H1 (cell line): ENCODE measurements around the gene FABP6. TPM values are rescaled to one million over a fixed set of nuclear protein-coding genes. Genes with fewer than 3 reads are reported as not detected.

Experiments
- CTCF ChIA-PET: fragments of 300-600 bp; sonication (Branson Sonifier 250); formaldehyde crosslinking; loops from one replicate; lab custom pipeline; 2021; ENCODE audit not compliant: partially characterized antibody; lab: Charles Lee
- POLR2A ChIA-PET: fragments of 300-600 bp; sonication (Branson Sonifier 250); formaldehyde crosslinking; loops from one replicate; lab custom pipeline; 2021; ENCODE audit warnings: inconsistent platforms; ENCODE audit not compliant: partially characterized antibody; lab: Charles Lee
- DNase-seq, 2 experiments: peaks; one replicate each; pipeline versions ENCODE4 v3.0.0 to v3.0.0-alpha.2; 2010 to 2022; ENCODE audit warnings: low spot score in 2 of 2, low read depth in 1 of 2, mixed read lengths in 1 of 2
- FAIRE-seq: peaks from 2 replicates; lab custom pipeline; 2011; peaks lifted over from hg19 to GRCh38; lab: Jason Lieb, UNC
- H2AFZ ChIP-seq: 2 replicates; pipeline ENCODE4 v1.8.1; 2012; ENCODE audit warnings: low read length, inconsistent platforms
- H2AK5ac ChIP-seq: 2 replicates; pipeline ENCODE4 v1.6.1; 2013; ENCODE audit warnings: low read depth, low read length
- H2BK120ac ChIP-seq: replicated peaks from 2 replicates; pipeline ENCODE3; 2013; ENCODE audit warnings: low read depth, low read length, inconsistent platforms
- H2BK12ac ChIP-seq: 2 replicates; pipeline ENCODE4 v1.6.1; 2013; ENCODE audit warnings: low read depth, low read length
- H2BK15ac ChIP-seq: 2 replicates; pipeline ENCODE4 v1.6.1; 2013; ENCODE audit warnings: low read length
- H2BK20ac ChIP-seq: 2 replicates; pipeline ENCODE4 v1.6.1; 2013; ENCODE audit warnings: low read length
- H2BK5ac ChIP-seq: 2 replicates; pipeline ENCODE4 v1.6.1; 2013; ENCODE audit warnings: low read depth, low read length
- H3K14ac ChIP-seq: 2 replicates; pipeline ENCODE4 v1.6.1; 2013; ENCODE audit warnings: inconsistent platforms; ENCODE audit not compliant: insufficient read length
- H3K18ac ChIP-seq: 2 replicates; pipeline ENCODE4 v1.6.1; 2013; ENCODE audit warnings: low read length; ENCODE audit errors: extremely low read depth
- H3K23ac ChIP-seq: 2 replicates; pipeline ENCODE4 v1.6.1; 2013; ENCODE audit warnings: inconsistent platforms; ENCODE audit not compliant: insufficient read length
- H3K23me2 ChIP-seq: 2 replicates; pipeline ENCODE4 v1.6.1; 2013; ENCODE audit warnings: low read depth, low read length
- H3K27ac ChIP-seq: 2 replicates; pipeline ENCODE4 v1.6.1; 2011; ENCODE audit warnings: low read depth, low read length, inconsistent platforms
- H3K27me3 ChIP-seq, 4 experiments: replicated peaks in 1 of 4; 1 replicate in 1 of 4; 2 replicates in 3 of 4; pipeline versions ENCODE4 v1.6.1 to v1.8.1; 2011 to 2013; ENCODE audit warnings: low read length in 3 of 4, mild to moderate bottlenecking in 3 of 4, inconsistent platforms in 2 of 4, mixed read lengths in 2 of 4, moderate library complexity in 1 of 4; ENCODE audit not compliant: control insufficient read depth in 3 of 4, insufficient read depth in 3 of 4; ENCODE audit errors: extremely low read depth in 1 of 4
- H3K36me3 ChIP-seq, 4 experiments: 2 replicates each; pipeline versions ENCODE4 v1.6.1 to v1.8.1; 2011 to 2013; ENCODE audit warnings: mild to moderate bottlenecking in 4 of 4, low read length in 3 of 4, moderate library complexity in 2 of 4, control low read depth in 1 of 4, inconsistent platforms in 1 of 4; ENCODE audit not compliant: insufficient read depth in 4 of 4, control insufficient read depth in 2 of 4
- H3K4ac ChIP-seq: replicated peaks from 2 replicates; pipeline ENCODE3; 2013; ENCODE audit warnings: low read length, low read depth, mixed read lengths, inconsistent platforms; ENCODE audit not compliant: insufficient read length
- H3K4me1 ChIP-seq, 4 experiments: replicated peaks in 1 of 4; 1 replicate in 1 of 4; 2 replicates in 3 of 4; pipeline versions ENCODE4 v1.6.1 to v1.8.1; 2011 to 2013; ENCODE audit warnings: low read length in 3 of 4, inconsistent platforms in 2 of 4, mixed read lengths in 1 of 4; ENCODE audit not compliant: insufficient read depth in 4 of 4, control insufficient read depth in 3 of 4
- H3K4me2 ChIP-seq, 2 experiments: 2 replicates each; pipeline versions ENCODE4 v1.6.1 to v1.8.1; 2011 to 2013; ENCODE audit warnings: low read depth in 2 of 2, low read length in 2 of 2, control low read depth in 1 of 2, inconsistent platforms in 1 of 2, mild to moderate bottlenecking in 1 of 2; ENCODE audit not compliant: insufficient read depth in 1 of 2
- H3K4me3 ChIP-seq, 4 experiments: fragments of 200-600, 300-600 bp in 1 of 4; sonication (generic), shearing (Covaris generic), sonication (Bioruptor Twin) in 1 of 4; 2 replicates each; pipeline versions ENCODE4 v1.5.1 to v1.8.1; 2011 to 2016; ENCODE audit warnings: low read length in 4 of 4, low read depth in 3 of 4, control low read depth in 2 of 4, inconsistent platforms in 2 of 4, mild to moderate bottlenecking in 2 of 4, mixed read lengths in 1 of 4, moderate library complexity in 1 of 4; ENCODE audit not compliant: insufficient read depth in 2 of 4; ENCODE audit errors: extremely low read depth in 1 of 4
- H3K56ac ChIP-seq: replicated peaks from 2 replicates; pipeline ENCODE3; 2013; ENCODE audit warnings: low read depth, mild to moderate bottlenecking, mixed read lengths, low read length, inconsistent platforms; ENCODE audit not compliant: insufficient read length
- H3K79me1 ChIP-seq: 2 replicates; pipeline ENCODE4 v1.6.1; 2013; ENCODE audit warnings: low read depth, low read length, control low read depth
- H3K79me2 ChIP-seq, 2 experiments: 2 replicates each; pipeline versions ENCODE4 v1.6.1 to v1.8.1; 2012 to 2013; ENCODE audit warnings: low read length in 2 of 2, mild to moderate bottlenecking in 2 of 2, inconsistent platforms in 1 of 2; ENCODE audit not compliant: insufficient read depth in 2 of 2, control insufficient read depth in 1 of 2
- H3K9ac ChIP-seq, 4 experiments: replicated peaks in 1 of 4; 1 replicate in 1 of 4; 2 replicates in 3 of 4; pipeline versions ENCODE4 v1.6.1 to v1.8.1; 2011 to 2013; ENCODE audit warnings: low read depth in 3 of 4, low read length in 3 of 4, control low read depth in 2 of 4, mild to moderate bottlenecking in 2 of 4, moderate library complexity in 2 of 4, inconsistent platforms in 1 of 4; ENCODE audit errors: extremely low read depth in 1 of 4
- H3K9me3 ChIP-seq, 2 experiments: 2 replicates each; pipeline versions ENCODE4 v1.6.1 to v1.8.1; 2012 to 2013; ENCODE audit warnings: mild to moderate bottlenecking in 2 of 2, moderate library complexity in 2 of 2, control low read depth in 1 of 2, inconsistent platforms in 1 of 2, low read depth in 1 of 2, low read length in 1 of 2, mixed read lengths in 1 of 2; ENCODE audit not compliant: insufficient read depth in 2 of 2
- H4K20me1 ChIP-seq, 2 experiments: replicated peaks in 1 of 2; 2 replicates each; pipeline versions ENCODE3 to v1.8.1; 2011 to 2013; ENCODE audit warnings: inconsistent platforms in 2 of 2, low read length in 2 of 2, mild to moderate bottlenecking in 1 of 2; ENCODE audit not compliant: insufficient read depth in 2 of 2, control insufficient read depth in 1 of 2
- H4K5ac ChIP-seq: 2 replicates; pipeline ENCODE4 v1.6.1; 2013; ENCODE audit warnings: low read length, low read depth, mixed read lengths, inconsistent platforms; ENCODE audit not compliant: insufficient read length
- H4K8ac ChIP-seq: 2 replicates; pipeline ENCODE4 v1.8.0; 2013; ENCODE audit warnings: mild to moderate bottlenecking, moderate library complexity, low read length, inconsistent platforms; ENCODE audit not compliant: insufficient read depth; ENCODE audit errors: extremely low read depth
- H4K91ac ChIP-seq: replicated peaks from 2 replicates; pipeline ENCODE3; 2013; ENCODE audit warnings: low read length, mixed read lengths, inconsistent platforms; ENCODE audit not compliant: insufficient read length
- CHD1 ChIP-seq: IDR thresholded peaks from 2 replicates; pipeline ENCODE4 v1.6.1; 2012; ENCODE audit warnings: low read depth, low read length, improper control_type of control experiment
- E2F6 ChIP-seq: IDR thresholded peaks from 2 replicates; pipeline ENCODE4 v1.6.1; 2012; ENCODE audit warnings: inconsistent platforms
- EP300 ChIP-seq, 2 experiments: IDR thresholded peaks; 1 replicate in 1 of 2; 2 replicates in 1 of 2; pipeline ENCODE4 v1.6.1; 2011 to 2012; ENCODE audit warnings: low read depth in 2 of 2, low read length in 2 of 2, mild to moderate bottlenecking in 2 of 2, borderline replicate concordance in 1 of 2, inconsistent platforms in 1 of 2, moderate library complexity in 1 of 2
- POLR2AphosphoS5 ChIP-seq: IDR thresholded peaks from 2 replicates; pipeline ENCODE4 v1.6.1; 2011; ENCODE audit warnings: low read depth, low read length
- SIN3A ChIP-seq, 2 experiments: IDR thresholded peaks in 1 of 2; conservative IDR thresholded peaks in 1 of 2; 2 replicates each; pipeline ENCODE4 v1.6.1; 2011 to 2012; ENCODE audit warnings: low read length in 2 of 2, improper control_type of control experiment in 1 of 2, low read depth in 1 of 2, mild to moderate bottlenecking in 1 of 2
- TAF1 ChIP-seq: IDR thresholded peaks from 2 replicates; pipeline ENCODE4 v1.6.1; 2011; ENCODE audit warnings: mild to moderate bottlenecking, low read depth, low read length
- WGBS, 2 experiments: shearing (Covaris generic) in 1 of 2; methylation state at CpG; one replicate each; pipeline versions ENCODE4 v1.1.6 to v1.1.7; 2013 to 2015; ENCODE audit warnings: low lambda C conversion rate in 2 of 2, mixed read lengths in 2 of 2, inconsistent platforms in 1 of 2, low coverage in 1 of 2, missing lambda C conversion rate in 1 of 2; ENCODE audit not compliant: insufficient replicate concordance in 2 of 2, insufficient coverage in 1 of 2, insufficient read length in 1 of 2; ENCODE audit errors: extremely low coverage in 1 of 2, missing lambda C conversion rate in 1 of 2; 5-methylcytosine and 5-hydroxymethylcytosine counted together
- polyA plus RNA-seq, 7 experiments: library from polyadenylated mRNA; depleted of rRNA in 3 of 7; stranded (reverse) in 5 of 7; unstranded in 2 of 7; fragments of >200 nt in 5 of 7; fragments of 200-250 nt in 2 of 7; gene quantifications; 1 replicate in 5 of 7; 2 replicates in 1 of 7; 4 replicates in 1 of 7; pipeline versions ENCODE4 v1.2.1 to v1.2.3, GENCODE V29; 2011 to 2013; ENCODE audit warnings: missing spikeins in 2 of 7, mixed read lengths in 2 of 7
- total RNA-seq: library from RNA; stranded (reverse); fragmentation: NEBNext Ultra II Directional; extraction: Animal tissue kit (Norgen Biotek cat#: 25700); gene quantifications from 2 replicates; pipeline ENCODE4 v1.2.1, GENCODE V29; 2021
- TF ChIP-seq, protein P1 (sequence below): IDR thresholded peaks from 2 replicates; pipeline ENCODE4 v1.6.1; 2011; ENCODE audit warnings: low read depth, mild to moderate bottlenecking, low read length; ENCODE audit not compliant: insufficient read depth
- TF ChIP-seq, protein P2 (sequence below): IDR thresholded peaks from 2 replicates; pipeline ENCODE4 v1.6.1; 2011; ENCODE audit warnings: low read length, improper control_type of control experiment

FABP6 gene
- total and polyA plus RNA-seq, 2 of the 8 experiments (the other 6 are each of a cell fraction or from before 2014, with no cell fraction given): 4.8 to 6.1 TPM

GRCh38 chr5:160180931-160181330 is 48.4 kb upstream of the FABP6 start:
- H3K4ac ChIP-seq: no peak overlapping the region
- no peak overlapping the region for H2BK5ac ChIP-seq
- POLR2A ChIA-PET: interaction anchor here (0.7 to 1.6 kb wide), 4 partner anchors 9 to 32 kb away, joined by 3 to 8 read pairs (median 5); no protein-coding TSS in a partner anchor
- no peak overlapping the region for H2AFZ ChIP-seq
- H3K4me1 ChIP-seq: peaks cover 0 to 7% (median 2%) of the 10 kb centered on the region in 4 experiments; a peak in 2 of 7 replicates
- H2BK20ac ChIP-seq: no peak overlapping the region
- H3K23me2 ChIP-seq: no peaks in the 10 kb centered on the region
- H3K4me3 ChIP-seq: no peak overlapping the region
- H3K27me3 ChIP-seq: no peaks in the 10 kb centered on the region
- H2BK12ac ChIP-seq: no peak overlapping the region
- H3K36me3 ChIP-seq: no peaks in the 10 kb centered on the region
- H3K23ac ChIP-seq: no peak overlapping the region
- no peak overlapping the region for H3K9ac ChIP-seq
- no peak overlapping the region for H3K27ac ChIP-seq
- no peak overlapping the region for H3K18ac ChIP-seq
- WGBS, 2 experiments: 91% methylated on average over 3 of the region's 3 CpGs; no CpG with 5 or more reads in 1 of the 2 experiments
- H2BK15ac ChIP-seq: no peak overlapping the region
- DNase-seq (no peak), FAIRE-seq (no peak)
- H3K4me2 ChIP-seq: no peak overlapping the region
- no peak overlapping the region for H3K14ac ChIP-seq
- H2BK120ac ChIP-seq: no peak overlapping the region
- H4K20me1 ChIP-seq: no peaks in the 10 kb centered on the region
- CTCF ChIA-PET: interaction anchor here (0.7 to 5.8 kb wide), 5 partner anchors 10 to 100 kb away, joined by 3 to 29 read pairs (median 4); no protein-coding TSS in a partner anchor
- H4K91ac ChIP-seq: no peak overlapping the region
- no peak overlapping the region for H4K5ac ChIP-seq
- no peak overlapping the region for H4K8ac ChIP-seq
- no peak overlapping the region for H3K56ac ChIP-seq
- H3K79me1 ChIP-seq: no peaks in the 10 kb centered on the region
- TF ChIP-seq, protein P1, sequence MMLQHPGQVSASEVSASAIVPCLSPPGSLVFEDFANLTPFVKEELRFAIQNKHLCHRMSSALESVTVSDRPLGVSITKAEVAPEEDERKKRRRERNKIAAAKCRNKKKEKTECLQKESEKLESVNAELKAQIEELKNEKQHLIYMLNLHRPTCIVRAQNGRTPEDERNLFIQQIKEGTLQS: no peak
- TF ChIP-seq TAF1 (no peak), E2F6 (no peak), CHD1 (no peak), SIN3A (conservative IDR thresholded peaks at IDR 0.05 in 1 of 2, IDR thresholded peaks at IDR 0.05 in 1 of 2; ENCODE audit: low read depth in 1 of 2, low read length in 2 of 2) (no peak), POLR2AphosphoS5 (no peak), EP300 (IDR thresholded peaks at IDR 0.05; ENCODE audit: borderline replicate concordance in 1 of 2, low read depth in 2 of 2, low read length in 2 of 2) (no peak)
- TF ChIP-seq, protein P2, sequence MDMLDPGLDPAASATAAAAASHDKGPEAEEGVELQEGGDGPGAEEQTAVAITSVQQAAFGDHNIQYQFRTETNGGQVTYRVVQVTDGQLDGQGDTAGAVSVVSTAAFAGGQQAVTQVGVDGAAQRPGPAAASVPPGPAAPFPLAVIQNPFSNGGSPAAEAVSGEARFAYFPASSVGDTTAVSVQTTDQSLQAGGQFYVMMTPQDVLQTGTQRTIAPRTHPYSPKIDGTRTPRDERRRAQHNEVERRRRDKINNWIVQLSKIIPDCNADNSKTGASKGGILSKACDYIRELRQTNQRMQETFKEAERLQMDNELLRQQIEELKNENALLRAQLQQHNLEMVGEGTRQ: no peak
- TF ChIP-seq, all 59 proteins: peak for 0
- no peaks in the 10 kb centered on the region for H3K9me3 ChIP-seq
- no peaks in the 10 kb centered on the region for H3K79me2 ChIP-seq
- H2AK5ac ChIP-seq: no peak overlapping the region
